ENCODE data around the gene PAX1. TPM values are rescaled to one million over a fixed set of nuclear protein-coding genes. Genes with fewer than 3 reads are reported as not detected.

PAX1 gene
- total and polyA plus RNA-seq, 9 of the 15 experiments (the other 6 are each of a cell fraction or from before 2014, with no cell fraction given): not detected

DNA sequence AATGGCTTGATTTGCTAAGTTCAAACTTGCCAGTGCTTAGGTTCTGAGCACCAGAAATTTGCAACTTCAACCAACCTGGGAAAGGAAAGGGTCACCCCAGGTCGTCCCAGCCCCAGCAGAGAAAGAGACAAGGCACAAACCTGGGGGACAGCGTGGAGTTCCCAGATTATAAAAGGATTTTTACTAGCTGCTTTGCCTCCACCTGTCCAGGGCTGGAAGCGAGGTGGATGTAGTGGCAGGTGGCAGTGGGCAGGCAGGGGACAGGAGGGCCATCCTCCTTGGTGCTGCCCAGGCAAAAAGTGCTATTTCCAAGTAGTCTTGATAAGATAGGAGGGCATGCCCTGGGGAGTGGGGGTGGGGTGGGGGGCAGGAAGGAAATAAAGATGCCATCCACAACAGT lies 4.9 kb downstream of the PAX1 start:
- peaks cover 0 to 44% of the 10 kb centered on the region in 2 experiments; a peak in 3 of 5 replicates for H3K27me3 ChIP-seq (ENCODE audit: control insufficient read depth in 2 of 2, insufficient read depth in 2 of 2, low read length in 2 of 2)
- no peaks in the 10 kb centered on the region for H3K9me3 ChIP-seq (replicated peaks; ENCODE audit: control insufficient read depth, insufficient read depth, low read depth, low read length)
- no peak overlapping the region for H3K4me3 ChIP-seq
- DNase-seq (ENCODE audit: extremely low read depth in 1 of 4, low spot score in 3 of 4) (no peak), FAIRE-seq (no peak), ATAC-seq (no peak)
- H3K36me3 ChIP-seq (ENCODE audit: control insufficient read depth, insufficient read depth, low read length): no peaks in the 10 kb centered on the region
- intact Hi-C loops (cut with micrococcal nuclease) (no loop called here), in situ Hi-C loops (cut with MboI) (no loop called here)
- no peak overlapping the region for H3K9ac ChIP-seq (ENCODE audit: insufficient read depth in 1 of 2, low read depth in 2 of 2, low read length in 2 of 2)
- no peak overlapping the region for H3K4me2 ChIP-seq (ENCODE audit: insufficient read depth, low read length)
- no peak overlapping the region for H2AFZ ChIP-seq (ENCODE audit: low read depth, low read length)
- H3K27ac ChIP-seq (ENCODE audit: extremely low read depth, low read depth, low read length): no peak overlapping the region
- H3K9me1 ChIP-seq (ENCODE audit: control insufficient read depth, insufficient read depth, low read length): no peaks in the 10 kb centered on the region
- no peaks in the 10 kb centered on the region for H4K20me1 ChIP-seq (replicated peaks; ENCODE audit: control insufficient read depth, insufficient read depth, low read length)
- no TSS peak for BruUV-seq (replicated peaks)
- H3K4me1 ChIP-seq (replicated peaks in 1 of 2; ENCODE audit: control insufficient read depth in 2 of 2, insufficient read depth in 2 of 2, low read length in 2 of 2): 0 out of 5 replicates have a peak, but pooled peaks cover 0 to 4% of the 10 kb centered on the region in 2 experiments
- ChIA-PET CTCF (ENCODE audit: low intra/inter-chr PET ratio) (no interaction called here), POLR2A (no interaction called here)
- TF ChIP-seq ZNF124 (CRISPR knock-in tag; IDR thresholded peaks at IDR 0.05) (no peak), XRCC3 (IDR thresholded peaks at IDR 0.05) (no peak), HDGF (IDR thresholded peaks at IDR 0.05) (no peak), NCOA4 (IDR thresholded peaks at IDR 0.05; ENCODE audit: partially characterized antibody) (no peak), DPF2 (IDR thresholded peaks at IDR 0.05) (no peak), RBM14 (IDR thresholded peaks at IDR 0.05; ENCODE audit: borderline replicate concordance, insufficient read depth, low read depth, low read length) (no peak), HNRNPL (IDR thresholded peaks at IDR 0.05; ENCODE audit: low read depth, low read length) (no peak), ZNF134 (CRISPR knock-in tag; conservative IDR thresholded peaks at IDR 0.05) (no peak), NUFIP1 (IDR thresholded peaks at IDR 0.05; ENCODE audit: partially characterized antibody) (no peak), BCOR (IDR thresholded peaks at IDR 0.05) (no peak), SIN3B (IDR thresholded peaks at IDR 0.05; ENCODE audit: low read depth) (no peak), ESRRA (IDR thresholded peaks at IDR 0.05; ENCODE audit: borderline replicate concordance, low read depth) (no peak), KDM2B (CRISPR knock-in tag; IDR thresholded peaks at IDR 0.05) (no peak), SP2 (IDR thresholded peaks at IDR 0.05; ENCODE audit: extremely low read depth, low read depth, low read length, poor library complexity, severe bottlenecking) (no peak)
- TF ChIP-seq, protein P1, sequence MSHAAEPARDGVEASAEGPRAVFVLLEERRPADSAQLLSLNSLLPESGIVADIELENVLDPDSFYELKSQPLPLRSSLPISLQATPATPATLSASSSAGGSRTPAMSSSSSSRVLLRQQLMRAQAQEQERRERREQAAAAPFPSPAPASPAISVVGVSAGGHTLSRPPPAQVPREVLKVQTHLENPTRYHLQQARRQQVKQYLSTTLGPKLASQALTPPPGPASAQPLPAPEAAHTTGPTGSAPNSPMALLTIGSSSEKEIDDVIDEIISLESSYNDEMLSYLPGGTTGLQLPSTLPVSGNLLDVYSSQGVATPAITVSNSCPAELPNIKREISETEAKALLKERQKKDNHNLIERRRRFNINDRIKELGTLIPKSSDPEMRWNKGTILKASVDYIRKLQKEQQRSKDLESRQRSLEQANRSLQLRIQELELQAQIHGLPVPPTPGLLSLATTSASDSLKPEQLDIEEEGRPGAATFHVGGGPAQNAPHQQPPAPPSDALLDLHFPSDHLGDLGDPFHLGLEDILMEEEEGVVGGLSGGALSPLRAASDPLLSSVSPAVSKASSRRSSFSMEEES (CRISPR knock-in tag; IDR thresholded peaks at IDR 0.05): no peak
- TF ChIP-seq, protein P2, sequence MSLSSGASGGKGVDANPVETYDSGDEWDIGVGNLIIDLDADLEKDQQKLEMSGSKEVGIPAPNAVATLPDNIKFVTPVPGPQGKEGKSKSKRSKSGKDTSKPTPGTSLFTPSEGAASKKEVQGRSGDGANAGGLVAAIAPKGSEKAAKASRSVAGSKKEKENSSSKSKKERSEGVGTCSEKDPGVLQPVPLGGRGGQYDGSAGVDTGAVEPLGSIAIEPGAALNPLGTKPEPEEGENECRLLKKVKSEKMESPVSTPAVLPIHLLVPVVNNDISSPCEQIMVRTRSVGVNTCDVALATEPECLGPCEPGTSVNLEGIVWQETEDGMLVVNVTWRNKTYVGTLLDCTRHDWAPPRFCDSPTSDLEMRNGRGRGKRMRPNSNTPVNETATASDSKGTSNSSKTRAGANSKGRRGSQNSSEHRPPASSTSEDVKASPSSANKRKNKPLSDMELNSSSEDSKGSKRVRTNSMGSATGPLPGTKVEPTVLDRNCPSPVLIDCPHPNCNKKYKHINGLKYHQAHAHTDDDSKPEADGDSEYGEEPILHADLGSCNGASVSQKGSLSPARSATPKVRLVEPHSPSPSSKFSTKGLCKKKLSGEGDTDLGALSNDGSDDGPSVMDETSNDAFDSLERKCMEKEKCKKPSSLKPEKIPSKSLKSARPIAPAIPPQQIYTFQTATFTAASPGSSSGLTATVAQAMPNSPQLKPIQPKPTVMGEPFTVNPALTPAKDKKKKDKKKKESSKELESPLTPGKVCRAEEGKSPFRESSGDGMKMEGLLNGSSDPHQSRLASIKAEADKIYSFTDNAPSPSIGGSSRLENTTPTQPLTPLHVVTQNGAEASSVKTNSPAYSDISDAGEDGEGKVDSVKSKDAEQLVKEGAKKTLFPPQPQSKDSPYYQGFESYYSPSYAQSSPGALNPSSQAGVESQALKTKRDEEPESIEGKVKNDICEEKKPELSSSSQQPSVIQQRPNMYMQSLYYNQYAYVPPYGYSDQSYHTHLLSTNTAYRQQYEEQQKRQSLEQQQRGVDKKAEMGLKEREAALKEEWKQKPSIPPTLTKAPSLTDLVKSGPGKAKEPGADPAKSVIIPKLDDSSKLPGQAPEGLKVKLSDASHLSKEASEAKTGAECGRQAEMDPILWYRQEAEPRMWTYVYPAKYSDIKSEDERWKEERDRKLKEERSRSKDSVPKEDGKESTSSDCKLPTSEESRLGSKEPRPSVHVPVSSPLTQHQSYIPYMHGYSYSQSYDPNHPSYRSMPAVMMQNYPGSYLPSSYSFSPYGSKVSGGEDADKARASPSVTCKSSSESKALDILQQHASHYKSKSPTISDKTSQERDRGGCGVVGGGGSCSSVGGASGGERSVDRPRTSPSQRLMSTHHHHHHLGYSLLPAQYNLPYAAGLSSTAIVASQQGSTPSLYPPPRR (CRISPR knock-in tag; IDR thresholded peaks at IDR 0.05; ENCODE audit: borderline replicate concordance): no peak
- TF ChIP-seq, protein P3, sequence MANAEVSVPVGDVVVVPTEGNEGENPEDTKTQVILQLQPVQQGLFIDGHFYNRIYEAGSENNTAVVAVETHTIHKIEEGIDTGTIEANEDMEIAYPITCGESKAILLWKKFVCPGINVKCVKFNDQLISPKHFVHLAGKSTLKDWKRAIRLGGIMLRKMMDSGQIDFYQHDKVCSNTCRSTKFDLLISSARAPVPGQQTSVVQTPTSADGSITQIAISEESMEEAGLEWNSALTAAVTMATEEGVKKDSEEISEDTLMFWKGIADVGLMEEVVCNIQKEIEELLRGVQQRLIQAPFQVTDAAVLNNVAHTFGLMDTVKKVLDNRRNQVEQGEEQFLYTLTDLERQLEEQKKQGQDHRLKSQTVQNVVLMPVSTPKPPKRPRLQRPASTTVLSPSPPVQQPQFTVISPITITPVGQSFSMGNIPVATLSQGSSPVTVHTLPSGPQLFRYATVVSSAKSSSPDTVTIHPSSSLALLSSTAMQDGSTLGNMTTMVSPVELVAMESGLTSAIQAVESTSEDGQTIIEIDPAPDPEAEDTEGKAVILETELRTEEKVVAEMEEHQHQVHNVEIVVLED (CRISPR knock-in tag; IDR thresholded peaks at IDR 0.05): no peak
- WGBS (ENCODE audit: insufficient coverage, low coverage, missing lambda C conversion rate): 0% methylated on average over 2 of the region's 3 CpGs
- no peaks in the 10 kb centered on the region for H3K79me2 ChIP-seq (ENCODE audit: control insufficient read depth, insufficient read depth, low read length)
